Tibial nerve (tissue), 4 donors: Measurements from ENCODE around the gene BCOR. TPM values are rescaled to one million over a fixed set of nuclear protein-coding genes. Genes with fewer than 3 reads are reported as not detected.
A peak's percentile ranks its signal among the peaks of the same experiment; 100 is the strongest.

Source experiments
- DNase-seq, 2 donors: peaks; one replicate each; pipeline ENCODE4 v3.0.0-alpha.2; 2019; ENCODE audit warnings: low spot score in 2 of 2
- H3K27ac ChIP-seq, 4 donors: fragments of 200-600 bp; sonication (generic) in 3 of 4; one replicate each; pipeline ENCODE4 v1.5.1; 2017 to 2019; ENCODE audit warnings: mild to moderate bottlenecking in 1 of 4
- H3K27me3 ChIP-seq, 2 donors: fragments of 200-600 bp; sonication (generic) in 1 of 2; one replicate each; pipeline versions ENCODE4 v1.5.1 to v1.6.0; 2017 to 2019
- H3K36me3 ChIP-seq, 3 donors: fragments of 200-600 bp; sonication (generic); one replicate each; pipeline ENCODE4 v1.5.1; 2018 to 2019
- H3K4me1 ChIP-seq, 4 donors: fragments of 200-600 bp; sonication (generic) in 3 of 4; one replicate each; pipeline ENCODE4 v1.5.1; 2017 to 2019
- H3K4me3 ChIP-seq, 4 donors: fragments of 200-600 bp; sonication (generic) in 3 of 4; one replicate each; pipeline ENCODE4 v1.5.1; 2017 to 2019; ENCODE audit warnings: mild to moderate bottlenecking in 1 of 4, moderate library complexity in 1 of 4
- H3K9me3 ChIP-seq, 4 donors: fragments of 200-600 bp; sonication (generic) in 3 of 4; one replicate each; pipeline ENCODE4 v1.5.1; 2017 to 2019
- CTCF ChIP-seq, 5 experiments: fragments of 200-600 bp in 3 of 5; fragments of 450-650 bp in 2 of 5; sonication (generic) in 3 of 5; IDR thresholded peaks; one replicate each; pipeline ENCODE4 v1.5.1; 2016 to 2019; ENCODE audit warnings: antibody characterized with exemption in 5 of 5, mild to moderate bottlenecking in 3 of 5, moderate library complexity in 2 of 5
- EP300 ChIP-seq, 2 donors: sonication (generic); formaldehyde crosslinking; IDR thresholded peaks; one replicate each; pipeline ENCODE4 v1.6.1; 2017; ENCODE audit warnings: antibody characterized with exemption in 2 of 2, mild to moderate bottlenecking in 1 of 2
- POLR2A ChIP-seq, 2 donors: fragments of 450-650 bp; IDR thresholded peaks; one replicate each; pipeline ENCODE4 v1.6.1; 2017; ENCODE audit warnings: antibody characterized with exemption in 2 of 2, mild to moderate bottlenecking in 2 of 2, moderate library complexity in 2 of 2
- WGBS, 2 donors: methylation state at CpG; one replicate each; pipeline ENCODE4 v1.1.5; 2018; 5-methylcytosine and 5-hydroxymethylcytosine counted together
- total RNA-seq, 4 donors: library from RNA; depleted of rRNA; stranded (reverse); fragments of >200 nt; gene quantifications; one replicate each; pipeline ENCODE4 v1.1.0, GENCODE V29; 2016

Gene BCOR
- total RNA-seq, 4 donors from 2014 or later, result 16.2 to 34.7 (median 23.7) TPM

- DNase-seq, result no peak
- WGBS, 2 donors, result 17 to 19% methylated on average over 9 to 21 of the region's 21 CpGs
- peak overlapping the region in 3 of 4 donors; percentile 40 to 57 (median 52) for H3K27ac ChIP-seq
These were observed 2.4 kb upstream of the BCOR start for GRCh38 chrX:40100141-40100536.

GRCh38 chrX:40099055-40099958, 1.5 kb upstream of the BCOR start:
- no peak for TF ChIP-seq CTCF (IDR thresholded peaks at IDR 0.05)
- no peak for TF ChIP-seq EP300 (IDR thresholded peaks at IDR 0.05)
- TF ChIP-seq POLR2A (IDR thresholded peaks at IDR 0.05), result no peak
- Histone ChIP-seq H3K36me3 (no peaks in the 10 kb centered on the region), H3K27ac (peak overlapping the region; percentile 72 to 93 (median 92)), H3K27me3 (peaks cover 0 to 62% of the 10 kb centered on the region in 2 donors), H3K4me3 (peak overlapping the region; percentile 55 to 83 (median 78)), H3K4me1 (peaks cover 0 to 24% (median 2%) of the 10 kb centered on the region in 4 donors), H3K9me3 (no peaks in the 10 kb centered on the region)
- no peak for DNase-seq
- 26 to 31% methylated on average over 23 to 49 of the region's 49 CpGs for WGBS, 2 donors

More at GRCh38 chrX:40100141-40100536, 2.4 kb upstream of the BCOR start:
- Histone ChIP-seq H3K36me3 (no peaks in the 10 kb centered on the region), H3K9me3 (no peaks in the 10 kb centered on the region), H3K27me3 (peaks cover 0 to 57% of the 10 kb centered on the region in 2 donors), H3K4me3 (no peak overlapping the region), H3K4me1 (peaks cover 0 to 24% (median 2%) of the 10 kb centered on the region in 4 donors)
- TF ChIP-seq EP300 (IDR thresholded peaks at IDR 0.05), result no peak
- no peak for TF ChIP-seq POLR2A (IDR thresholded peaks at IDR 0.05)
- TF ChIP-seq CTCF (IDR thresholded peaks at IDR 0.05), result no peak

- Histone ChIP-seq H3K27me3 (peaks cover 0 to 62% of the 10 kb centered on the region in 2 donors), H3K9me3 (no peaks in the 10 kb centered on the region), H3K36me3 (no peaks in the 10 kb centered on the region), H3K27ac (peak overlapping the region; percentile 72 to 93 (median 92)), H3K4me3 (peak overlapping the region; percentile 55 to 83 (median 78)), H3K4me1 (peaks cover 0 to 27% (median 2%) of the 10 kb centered on the region in 4 donors)
- WGBS, 2 donors, result 0 to 16% methylated on average over 1 to 70 of the region's 75 CpGs
- no peak for DNase-seq
- no peak for TF ChIP-seq CTCF (IDR thresholded peaks at IDR 0.05)
- TF ChIP-seq EP300 (IDR thresholded peaks at IDR 0.05), result no peak
- TF ChIP-seq POLR2A (IDR thresholded peaks at IDR 0.05), result no peak
These were observed 701 bp upstream of the BCOR start for GRCh38 chrX:40098264-40099054.

GRCh38 chrX:40097141-40097503, 636 bp downstream of the BCOR start:
- Histone ChIP-seq H3K4me1 (peaks cover 0 to 40% (median 2%) of the 10 kb centered on the region in 4 donors), H3K27ac (peak overlapping the region; percentile 72 to 93 (median 92)), H3K4me3 (peak overlapping the region; percentile 76 to 87 (median 82)), H3K27me3 (peaks cover 0 to 60% of the 10 kb centered on the region in 2 donors), H3K9me3 (no peaks in the 10 kb centered on the region), H3K36me3 (no peaks in the 10 kb centered on the region)
- TF ChIP-seq POLR2A (IDR thresholded peaks at IDR 0.05), result no peak
- no peak for TF ChIP-seq CTCF (IDR thresholded peaks at IDR 0.05)
- no peak for TF ChIP-seq EP300 (IDR thresholded peaks at IDR 0.05)
- DNase-seq, result no peak
- WGBS, 2 donors, result 3 to 20% methylated on average over 6 to 30 of the region's 42 CpGs
